Measurements from ENCODE around the gene INPP4A.

INPP4A gene

DNA sequence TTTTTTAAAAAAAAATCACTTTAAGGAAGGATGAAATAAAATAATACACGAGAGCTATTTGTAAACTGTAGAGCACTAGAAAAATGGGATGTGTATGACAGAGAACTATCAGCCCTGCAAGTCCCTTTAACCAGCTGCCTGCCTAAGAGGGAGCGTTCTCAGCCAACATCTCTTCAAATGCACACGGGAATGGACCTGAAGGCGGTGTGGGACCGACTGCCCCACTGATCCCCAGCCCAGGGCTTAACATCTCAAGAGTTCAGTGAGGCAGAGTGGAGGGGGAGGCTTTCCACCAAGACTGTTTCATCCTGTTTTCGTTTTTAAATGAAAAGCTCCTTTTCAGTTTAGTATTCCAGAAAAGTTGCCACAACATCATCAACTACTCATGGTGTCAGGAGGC is 2.2 kb downstream of the INPP4A start (continued):
- no peak for TF ChIP-seq TSHZ2 (CRISPR knock-in tag; IDR thresholded peaks at IDR 0.05)
- no peak for TF ChIP-seq ZNF8 (CRISPR knock-in tag; IDR thresholded peaks at IDR 0.05)
- no peak for TF ChIP-seq RARB (CRISPR knock-in tag; IDR thresholded peaks at IDR 0.05)
- TF ChIP-seq, protein P1, sequence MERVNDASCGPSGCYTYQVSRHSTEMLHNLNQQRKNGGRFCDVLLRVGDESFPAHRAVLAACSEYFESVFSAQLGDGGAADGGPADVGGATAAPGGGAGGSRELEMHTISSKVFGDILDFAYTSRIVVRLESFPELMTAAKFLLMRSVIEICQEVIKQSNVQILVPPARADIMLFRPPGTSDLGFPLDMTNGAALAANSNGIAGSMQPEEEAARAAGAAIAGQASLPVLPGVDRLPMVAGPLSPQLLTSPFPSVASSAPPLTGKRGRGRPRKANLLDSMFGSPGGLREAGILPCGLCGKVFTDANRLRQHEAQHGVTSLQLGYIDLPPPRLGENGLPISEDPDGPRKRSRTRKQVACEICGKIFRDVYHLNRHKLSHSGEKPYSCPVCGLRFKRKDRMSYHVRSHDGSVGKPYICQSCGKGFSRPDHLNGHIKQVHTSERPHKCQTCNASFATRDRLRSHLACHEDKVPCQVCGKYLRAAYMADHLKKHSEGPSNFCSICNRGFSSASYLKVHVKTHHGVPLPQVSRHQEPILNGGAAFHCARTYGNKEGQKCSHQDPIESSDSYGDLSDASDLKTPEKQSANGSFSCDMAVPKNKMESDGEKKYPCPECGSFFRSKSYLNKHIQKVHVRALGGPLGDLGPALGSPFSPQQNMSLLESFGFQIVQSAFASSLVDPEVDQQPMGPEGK (CRISPR knock-in tag; IDR thresholded peaks at IDR 0.05; ENCODE audit: borderline replicate concordance), result no peak

DNA sequence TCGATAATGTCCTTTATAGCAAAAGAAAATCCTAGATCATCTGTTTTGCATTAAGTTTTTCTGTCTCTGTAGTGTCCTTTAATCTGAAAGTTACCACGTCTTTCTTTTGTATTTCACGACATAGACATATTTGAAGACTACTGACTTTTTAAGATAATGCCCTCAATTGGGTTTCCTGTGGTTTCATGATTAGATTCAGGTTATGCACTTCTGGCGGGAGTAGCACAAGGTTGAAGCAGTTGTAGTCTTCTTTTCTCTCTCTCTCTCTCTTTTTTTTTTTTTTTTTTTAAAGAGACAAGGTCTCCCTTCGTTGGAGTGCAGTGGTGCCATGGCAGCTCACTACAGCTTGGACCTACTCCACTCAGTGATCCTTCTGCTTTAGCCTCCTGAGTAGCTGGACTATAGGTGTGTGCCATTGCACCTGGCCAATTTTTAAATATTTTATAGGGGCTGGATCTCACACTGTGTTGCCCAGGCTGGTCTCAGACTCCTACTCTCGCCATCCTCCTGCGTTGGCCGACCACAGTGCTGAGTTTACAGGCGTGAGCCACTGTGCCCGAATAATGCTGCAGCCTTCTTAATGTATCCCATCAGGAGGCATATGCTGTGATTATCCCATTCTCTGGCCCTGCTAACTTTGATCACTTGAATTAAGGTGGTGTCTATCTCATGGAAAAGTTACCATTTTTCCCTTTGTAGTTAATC is 3.9 kb downstream of the INPP4A start:
- TF ChIP-seq TCF4 (CRISPR knock-in tag; IDR thresholded peaks at IDR 0.05; ENCODE audit: borderline replicate concordance) (peak; percentile 23; the same call in 1 of the 2 replicates), CSDC2 (CRISPR knock-in tag; IDR thresholded peaks at IDR 0.05) (no peak)
- no peak for ATAC-seq

- TF ChIP-seq TOX (CRISPR knock-in tag; IDR thresholded peaks at IDR 0.05; ENCODE audit: borderline replicate concordance), result no peak
- no peak for TF ChIP-seq ISL1 (CRISPR knock-in tag; IDR thresholded peaks at IDR 0.05)
- no peak for TF ChIP-seq TSHZ2 (CRISPR knock-in tag; IDR thresholded peaks at IDR 0.05)
- no peak for TF ChIP-seq RARB (CRISPR knock-in tag; IDR thresholded peaks at IDR 0.05)
- TF ChIP-seq ZFP3 (CRISPR knock-in tag; IDR thresholded peaks at IDR 0.05), result no peak
- TF ChIP-seq PPARA (CRISPR knock-in tag; IDR thresholded peaks at IDR 0.05; ENCODE audit: borderline replicate concordance), result no peak
- no peak for TF ChIP-seq ZNF8 (CRISPR knock-in tag; IDR thresholded peaks at IDR 0.05)
- no peak for TF ChIP-seq TCF4 (CRISPR knock-in tag; IDR thresholded peaks at IDR 0.05; ENCODE audit: borderline replicate concordance)
These were observed 7.9 kb downstream of the INPP4A start for GRCh38 chr2:98452396-98453027.

GRCh38 chr2:98453083-98453482 is 8.4 kb downstream of the INPP4A start:
- ATAC-seq, result no peak
- no peak for TF ChIP-seq TOX (CRISPR knock-in tag; IDR thresholded peaks at IDR 0.05; ENCODE audit: borderline replicate concordance)
- no peak for TF ChIP-seq GLIS3 (CRISPR knock-in tag; IDR thresholded peaks at IDR 0.05)
- no peak for TF ChIP-seq PPARA (CRISPR knock-in tag; IDR thresholded peaks at IDR 0.05; ENCODE audit: borderline replicate concordance)
- TF ChIP-seq ZNF565 (CRISPR knock-in tag; conservative IDR thresholded peaks at IDR 0.05; ENCODE audit: low read depth), result no peak
- no peak for TF ChIP-seq ZC3H10 (CRISPR knock-in tag; IDR thresholded peaks at IDR 0.05)
- TF ChIP-seq ISL1 (CRISPR knock-in tag; IDR thresholded peaks at IDR 0.05), result no peak
- TF ChIP-seq POU6F1 (CRISPR knock-in tag; IDR thresholded peaks at IDR 0.05; ENCODE audit: borderline replicate concordance, low read depth), result no peak
- no peak for TF ChIP-seq BACH2 (CRISPR knock-in tag; IDR thresholded peaks at IDR 0.05; ENCODE audit: borderline replicate concordance)
- no peak for TF ChIP-seq TSHZ2 (CRISPR knock-in tag; IDR thresholded peaks at IDR 0.05)
- TF ChIP-seq ZNF70 (CRISPR knock-in tag; IDR thresholded peaks at IDR 0.05), result no peak
- no peak for TF ChIP-seq ZNF8 (CRISPR knock-in tag; IDR thresholded peaks at IDR 0.05)
- no peak for TF ChIP-seq ARNTL (CRISPR knock-in tag; IDR thresholded peaks at IDR 0.05; ENCODE audit: borderline replicate concordance, low read depth)
- TF ChIP-seq, protein P1 (CRISPR knock-in tag; IDR thresholded peaks at IDR 0.05; ENCODE audit: borderline replicate concordance), result no peak

More at GRCh38 chr2:98452396-98453027, 7.9 kb downstream of the INPP4A start:
- ATAC-seq, result no peak

Measured in SK-N-SH treated with all-trans-retinoic acid at 6 μM for 48 hours (cell line).